Stomach (tissue), 9 donors: ENCODE data around the gene CD9. TPM values are rescaled to one million over a fixed set of nuclear protein-coding genes. Genes with fewer than 3 reads are reported as not detected.

ENCODE experiments used
- DNase-seq, 2 donors: peaks; one replicate each; pipeline versions ENCODE4 v3.0.0 to v3.0.0-alpha.2; 2013 to 2019
- H3K27ac ChIP-seq, 5 donors: fragments of 200-600 bp in 4 of 5; sonication (generic) in 4 of 5; one replicate each; pipeline ENCODE4 v1.5.1; 2013 to 2019; ENCODE audit warnings: mild to moderate bottlenecking in 1 of 5, moderate library complexity in 1 of 5
- H3K27me3 ChIP-seq, 3 donors: fragments of 200-600 bp; sonication (generic); one replicate each; pipeline ENCODE4 v1.5.1; 2017 to 2019; ENCODE audit warnings: mixed run types in 1 of 3
- H3K36me3 ChIP-seq, 4 donors: fragments of 200-600 bp; sonication (generic); 1 replicate in 3 of 4; 2 replicates in 1 of 4; pipeline ENCODE4 v1.5.1; 2016 to 2019
- H3K4me1 ChIP-seq, 4 donors: fragments of 200-600 bp; sonication (generic); one replicate each; pipeline ENCODE4 v1.5.1; 2016 to 2019
- H3K4me3 ChIP-seq, 4 donors: fragments of 200-600 bp; sonication (generic) in 3 of 4; one replicate each; pipeline ENCODE4 v1.5.1; 2016 to 2019; ENCODE audit warnings: mild to moderate bottlenecking in 1 of 4
- H3K9me3 ChIP-seq, 4 donors: fragments of 200-600 bp; sonication (generic); one replicate each; pipeline ENCODE4 v1.5.1; 2016 to 2019
- CTCF ChIP-seq, 7 experiments: fragments of 450-650 bp in 4 of 7; fragments of 200-600 bp in 3 of 7; sonication (generic) in 3 of 7; IDR thresholded peaks; one replicate each; pipeline ENCODE4 v1.5.1; 2016 to 2019; ENCODE audit warnings: antibody characterized with exemption in 7 of 7, control low read depth in 2 of 7, mild to moderate bottlenecking in 1 of 7
- EP300 ChIP-seq: sonication (generic); formaldehyde crosslinking; IDR thresholded peaks from one replicate; pipeline ENCODE4 v1.6.1; 2017; ENCODE audit warnings: antibody characterized with exemption
- POLR2A ChIP-seq, 4 donors: fragments of 450-650 bp; IDR thresholded peaks; one replicate each; pipeline ENCODE4 v1.6.1; 2016; ENCODE audit warnings: antibody characterized with exemption in 4 of 4, control low read depth in 2 of 4, mild to moderate bottlenecking in 1 of 4, moderate library complexity in 1 of 4
- POLR2AphosphoS5 ChIP-seq, 3 donors: sonication (generic); formaldehyde crosslinking; IDR thresholded peaks; one replicate each; pipeline ENCODE4 v1.6.1; 2016; ENCODE audit warnings: antibody characterized with exemption in 3 of 3
- WGBS, 5 donors: extraction: QIAGEN DNeasy Blood & Tissue Kit in 3 of 5; methylation state at CpG; one replicate each; pipeline versions ENCODE4 v1.1.5 to v1.1.7; 2013 to 2018; 5-methylcytosine and 5-hydroxymethylcytosine counted together
- intact Hi-C: fragments of 100-400 bp; cut with DNase I; formaldehyde crosslinking; loops from one replicate; pipeline ENCODE4 v1.15.1; 2023; ENCODE audit warnings: low total_unique reads
- polyA plus RNA-seq, 3 donors: library from polyadenylated mRNA; stranded (reverse); fragments of 200-250 nt; gene quantifications; one replicate each; pipeline ENCODE4 v1.2.3, GENCODE V29; 2013
- total RNA-seq, 5 donors: library from RNA; depleted of rRNA; stranded (reverse); fragments of >200 nt; gene quantifications; one replicate each; pipeline versions ENCODE4 v1.1.0 to v1.2.3, GENCODE V29; 2014 to 2016
- donor health status: healthy with polysubstance abuse.
- donor health status: Bipolar disorder and iron deficiency.
- donor health status: healthy.

The CD9 gene
- total and polyA plus RNA-seq, 8 donors = 51.0 to 421 (median 139) TPM

DNA sequence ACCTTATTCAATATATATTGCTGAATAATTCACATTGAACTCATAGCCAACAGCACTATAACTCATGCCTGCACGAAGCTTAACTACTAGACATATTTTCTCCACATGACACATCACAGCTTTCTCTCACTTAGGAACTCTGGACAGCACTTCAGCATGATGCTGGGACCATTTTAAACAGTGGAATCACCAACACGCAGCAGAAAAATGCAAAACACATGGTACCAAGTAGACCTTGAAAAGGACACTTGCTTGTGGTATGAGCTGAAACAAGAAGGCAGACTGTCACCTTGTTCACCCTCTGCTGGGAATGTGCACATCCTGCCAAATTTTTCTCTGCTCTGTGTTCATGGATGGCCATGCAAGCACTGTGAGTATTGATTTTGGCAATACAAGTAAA, 34.8 kb upstream of the CD9 start:
- 68 to 90% (median 79%) methylated on average over 2 of the region's 2 CpGs for WGBS, 5 donors

GRCh38 chr12:6166808-6167207, 33.4 kb upstream of the CD9 start:
- H3K9me3 ChIP-seq = no peaks in the 10 kb centered on the region
- no peak for DNase-seq
- peak overlapping the region; percentile 74 to 86 (median 78) for H3K27ac ChIP-seq
- no peaks in the 10 kb centered on the region for H3K27me3 ChIP-seq
- no peaks in the 10 kb centered on the region for H3K36me3 ChIP-seq
- peaks cover 14 to 25% (median 17%) of the 10 kb centered on the region in 4 donors for H3K4me1 ChIP-seq
- WGBS, 5 donors = 84 to 93% (median 90%) methylated on average over 6 of the region's 6 CpGs
- H3K4me3 ChIP-seq = no peak overlapping the region
- intact Hi-C loops = no loop called here
- TF ChIP-seq POLR2A (IDR thresholded peaks at IDR 0.05) = no peak

More for the DNA sequence above, 34.8 kb upstream of the CD9 start:
- Histone ChIP-seq H3K36me3 (no peaks in the 10 kb centered on the region), H3K9me3 (no peaks in the 10 kb centered on the region), H3K27me3 (no peaks in the 10 kb centered on the region), H3K4me3 (no peak overlapping the region), H3K4me1 (peaks cover 14 to 34% (median 20%) of the 10 kb centered on the region in 4 donors), H3K27ac (no peak overlapping the region)
- intact Hi-C loops = no loop called here
- DNase-seq = no peak
- TF ChIP-seq EP300 (no peak), POLR2A (IDR thresholded peaks at IDR 0.05) (no peak), CTCF (IDR thresholded peaks at IDR 0.05) (no peak), POLR2AphosphoS5 (IDR thresholded peaks at IDR 0.05) (no peak)

DNA sequence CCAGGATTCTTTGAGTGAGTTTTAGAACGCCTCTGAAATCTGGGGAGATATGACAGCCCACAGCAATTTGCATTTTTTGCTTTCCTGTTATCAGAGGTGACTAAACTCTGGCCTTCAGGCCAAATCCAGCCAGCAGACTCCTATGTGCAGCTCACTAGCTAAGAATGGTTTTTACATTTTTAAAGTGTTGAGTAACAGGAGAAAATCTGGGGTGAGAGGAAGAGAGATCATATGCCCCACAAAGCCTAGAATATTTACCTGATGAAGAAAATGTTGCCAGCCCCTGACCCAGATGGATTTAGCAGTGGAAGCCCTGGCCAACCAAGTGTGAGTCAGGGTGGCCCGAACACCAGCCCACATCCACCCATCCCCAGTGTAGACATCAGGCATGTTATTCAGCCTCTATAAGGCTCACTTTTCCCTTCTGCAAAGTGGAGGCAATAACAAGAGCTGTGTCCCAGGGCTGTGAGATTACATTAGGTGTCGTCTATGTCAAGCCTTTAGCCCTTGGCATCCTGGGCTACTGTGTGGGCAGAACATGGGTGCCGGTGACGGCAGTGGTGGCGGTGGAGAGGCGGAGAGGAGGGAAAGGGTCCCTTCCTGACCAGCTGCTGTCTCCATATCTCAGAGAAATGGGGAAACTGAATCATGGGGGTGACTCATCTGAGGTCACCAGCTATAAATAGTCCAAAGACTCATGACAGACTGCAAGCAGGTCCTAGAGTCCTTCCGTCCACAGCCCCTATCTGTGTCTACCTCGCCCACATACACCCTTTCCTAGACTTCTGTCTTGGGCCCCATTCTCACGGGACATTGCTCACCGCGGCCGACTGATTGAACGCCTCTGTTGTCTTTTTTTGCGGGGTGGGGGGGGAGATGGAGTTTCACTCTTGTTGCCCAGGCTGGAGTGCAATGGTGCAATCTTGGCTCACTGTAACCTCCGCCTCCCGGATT, 32.6 kb upstream of the CD9 start:
- Histone ChIP-seq H3K27me3 (no peaks in the 10 kb centered on the region), H3K27ac (peak overlapping the region; percentile 74 to 86 (median 78)), H3K9me3 (no peaks in the 10 kb centered on the region), H3K4me1 (peaks cover 14 to 25% (median 17%) of the 10 kb centered on the region in 4 donors), H3K36me3 (no peaks in the 10 kb centered on the region), H3K4me3 (no peak overlapping the region)
- WGBS, 5 donors = 48 to 76% (median 60%) methylated on average over 17 of the region's 17 CpGs
- TF ChIP-seq CTCF (IDR thresholded peaks at IDR 0.05) (no peak), EP300 (no peak), POLR2AphosphoS5 (IDR thresholded peaks at IDR 0.05) (peak in 2 of 3 donors; percentile 52 to 60), POLR2A (IDR thresholded peaks at IDR 0.05) (no peak)
- peak; percentile 44 to 76 for DNase-seq
- intact Hi-C loops = no loop called here

- Histone ChIP-seq H3K4me1 (peaks cover 14 to 24% (median 17%) of the 10 kb centered on the region in 4 donors), H3K36me3 (no peaks in the 10 kb centered on the region), H3K4me3 (no peak overlapping the region), H3K27me3 (no peaks in the 10 kb centered on the region), H3K9me3 (no peaks in the 10 kb centered on the region), H3K27ac (peak overlapping the region in 3 of 5 donors; percentile 9 to 51 (median 35))
- peak; percentile 45 for TF ChIP-seq EP300
- TF ChIP-seq POLR2A (IDR thresholded peaks at IDR 0.05) = no peak
- TF ChIP-seq CTCF (IDR thresholded peaks at IDR 0.05) = no peak
- TF ChIP-seq POLR2AphosphoS5 (IDR thresholded peaks at IDR 0.05) = peak in 2 of 3 donors; percentile 31 to 63
- intact Hi-C loops = no loop called here
- WGBS, 5 donors = 66 to 81% (median 75%) methylated on average over 11 to 21 of the region's 21 CpGs
- no peak for DNase-seq
These were observed 28.7 kb upstream of the CD9 start for GRCh38 chr12:6171409-6172015.
